Neural progenitor cell (in vitro differentiated cells): Measurements from ENCODE around the gene VWA3A. TPM values are rescaled to one million over a fixed set of nuclear protein-coding genes. Genes with fewer than 3 reads are reported as not detected.

ENCODE experiments used
- DNase-seq: peaks from one replicate; pipeline ENCODE4 v3.0.0-alpha.2; 2016; ENCODE audit warnings: low spot score
- H2AFZ ChIP-seq: fragments of 200-600 bp; sonication (generic); replicated peaks from 2 replicates; pipeline ENCODE4 v1.6.1; 2016; ENCODE audit warnings: antibody characterized with exemption
- H3F3A ChIP-seq: fragments of 200-600 bp; sonication (generic); 2 replicates; pipeline ENCODE4 v1.6.1; 2016; ENCODE audit warnings: antibody characterized with exemption, low read depth
- H3K27ac ChIP-seq: fragments of 200-600 bp; sonication (generic); 2 replicates; pipeline ENCODE4 v1.5.1; 2016; ENCODE audit warnings: mild to moderate bottlenecking
- H3K27me3 ChIP-seq: fragments of 200-600 bp; sonication (generic); 2 replicates; pipeline ENCODE4 v1.6.1; 2016; ENCODE audit warnings: mild to moderate bottlenecking, moderate library complexity
- H3K36me3 ChIP-seq: fragments of 200-600 bp; sonication (generic); 2 replicates; pipeline ENCODE4 v1.5.1; 2016
- H3K4me1 ChIP-seq: fragments of 200-600 bp; sonication (generic); 2 replicates; pipeline ENCODE4 v1.6.1; 2016; ENCODE audit warnings: mixed run types
- H3K4me2 ChIP-seq: fragments of 200-600 bp; sonication (generic); 2 replicates; pipeline ENCODE4 v1.6.1; 2016
- H3K4me3 ChIP-seq: fragments of 200-600 bp; sonication (generic); 2 replicates; pipeline ENCODE4 v1.5.1; 2016
- H3K79me2 ChIP-seq: fragments of 200-600 bp; sonication (generic); 2 replicates; pipeline ENCODE4 v1.6.1; 2016; ENCODE audit warnings: low read depth
- H3K9ac ChIP-seq: fragments of 200-600 bp; sonication (generic); 2 replicates; pipeline ENCODE4 v1.6.1; 2016
- H3K9me3 ChIP-seq: fragments of 200-600 bp; sonication (generic); 2 replicates; pipeline ENCODE4 v1.5.1; 2016; ENCODE audit warnings: low read depth
- H4K20me1 ChIP-seq: fragments of 200-600 bp; sonication (generic); 2 replicates; pipeline ENCODE4 v1.6.1; 2016; ENCODE audit warnings: low read depth
- H3K27ac Mint-ChIP-seq: 3 replicates; pipeline ENCODE4 v1.8.0; 2021; ENCODE audit warnings: mixed read lengths
- H3K27me3 Mint-ChIP-seq: 2 replicates; pipeline ENCODE4 v1.8.0; 2022; ENCODE audit warnings: low read depth, mild to moderate bottlenecking, inconsistent platforms, moderate library complexity, mixed read lengths; ENCODE audit not compliant: insufficient read depth
- H3K36me3 Mint-ChIP-seq: 3 replicates; pipeline ENCODE4 v1.8.0; 2021; ENCODE audit warnings: mixed read lengths
- H3K4me1 Mint-ChIP-seq: 3 replicates; pipeline ENCODE4 v1.8.0; 2021; ENCODE audit warnings: mixed read lengths
- H3K4me3 Mint-ChIP-seq: 3 replicates; pipeline ENCODE4 v1.8.0; 2021; ENCODE audit warnings: mild to moderate bottlenecking, moderate library complexity, mixed read lengths
- H3K9me3 Mint-ChIP-seq: 3 replicates; pipeline ENCODE4 v1.8.0; 2020; ENCODE audit warnings: mixed read lengths
- CTCF ChIP-seq: fragments of 200-600 bp; sonication (generic); IDR thresholded peaks from 2 replicates; pipeline ENCODE4 v1.5.1; 2017; ENCODE audit warnings: antibody characterized with exemption, mild to moderate bottlenecking
- EZH2 ChIP-seq: fragments of 200-600 bp; sonication (generic); IDR thresholded peaks from 2 replicates; pipeline ENCODE4 v1.6.1; 2017; ENCODE audit warnings: antibody characterized with exemption, mild to moderate bottlenecking, moderate library complexity
- EZH2phosphoT487 ChIP-seq: fragments of 200-600 bp; sonication (generic); IDR thresholded peaks from 2 replicates; pipeline ENCODE4 v1.6.1; 2017; ENCODE audit warnings: antibody characterized with exemption
- total RNA-seq: library from RNA; depleted of rRNA; stranded (reverse); fragments of >200 nt; gene quantifications from 2 replicates; pipeline ENCODE4 v1.2.3, GENCODE V29; 2015; ENCODE audit warnings: low replicate concordance

The VWA3A gene
- total RNA-seq, 1 donor from 2014 or later: 1.0 TPM

GRCh38 chr16:22052980-22053379 lies 39.4 kb upstream of the VWA3A start:
- Mint-ChIP-seq H3K27me3 (no peaks in the 10 kb centered on the region), H3K27ac (no peak overlapping the region), H3K4me3 (no peak overlapping the region), H3K9me3 (no peaks in the 10 kb centered on the region), H3K4me1 (peaks cover 4% of the 10 kb centered on the region), H3K36me3 (peaks cover 3% of the 10 kb centered on the region)
- Histone ChIP-seq H3K4me2 (no peak overlapping the region), H3K27ac (no peak overlapping the region), H3K9me3 (no peaks in the 10 kb centered on the region), H3K9ac (no peak overlapping the region), H2AFZ (no peak overlapping the region), H3K36me3 (no peaks in the 10 kb centered on the region), H4K20me1 (no peaks in the 10 kb centered on the region), H3F3A (peaks cover 4% of the 10 kb centered on the region), H3K79me2 (peaks cover 23% of the 10 kb centered on the region), H3K27me3 (no peaks in the 10 kb centered on the region), H3K4me1 (peaks cover 4% of the 10 kb centered on the region), H3K4me3 (no peak overlapping the region)
- no peak for DNase-seq
- TF ChIP-seq CTCF (no peak), EZH2 (no peak), EZH2phosphoT487 (no peak)

- Mint-ChIP-seq H3K4me1 (peaks cover 9% of the 10 kb centered on the region), H3K4me3 (no peak overlapping the region), H3K9me3 (no peaks in the 10 kb centered on the region), H3K27me3 (no peaks in the 10 kb centered on the region), H3K27ac (no peak overlapping the region), H3K36me3 (peaks cover 3% of the 10 kb centered on the region)
- Histone ChIP-seq H3K79me2 (peaks cover 22% of the 10 kb centered on the region), H3K27me3 (no peaks in the 10 kb centered on the region), H3K36me3 (no peaks in the 10 kb centered on the region), H3K9me3 (no peaks in the 10 kb centered on the region), H3K4me3 (no peak overlapping the region), H3F3A (peaks cover 10% of the 10 kb centered on the region), H2AFZ (no peak overlapping the region), H3K9ac (no peak overlapping the region), H4K20me1 (peaks cover under 1% of the 10 kb centered on the region), H3K4me2 (no peak overlapping the region), H3K27ac (no peak overlapping the region), H3K4me1 (peaks cover 12% of the 10 kb centered on the region)
- TF ChIP-seq EZH2: no peak
- no peak for TF ChIP-seq EZH2phosphoT487
- TF ChIP-seq CTCF: no peak
- DNase-seq: no peak
Measured at GRCh38 chr16:22053921-22054341, 38.4 kb upstream of the VWA3A start.

GRCh38 chr16:22054847-22055590 lies 37.3 kb upstream of the VWA3A start:
- peaks cover 12% of the 10 kb centered on the region for H3K4me1 ChIP-seq
- no peak for DNase-seq
- peaks cover 9% of the 10 kb centered on the region for H3K4me1 Mint-ChIP-seq
- peaks cover 14% of the 10 kb centered on the region for H3K79me2 ChIP-seq
- H3K27me3 Mint-ChIP-seq: no peaks in the 10 kb centered on the region
- H3K36me3 ChIP-seq: no peaks in the 10 kb centered on the region
- peaks cover 12% of the 10 kb centered on the region for H3F3A ChIP-seq
- no peaks in the 10 kb centered on the region for H3K27me3 ChIP-seq
- H4K20me1 ChIP-seq: peaks cover 6% of the 10 kb centered on the region
- no peak for TF ChIP-seq CTCF
- no peak for TF ChIP-seq EZH2phosphoT487
- no peak for TF ChIP-seq EZH2
- no peak overlapping the region for H3K27ac Mint-ChIP-seq
- no peak overlapping the region for H3K4me3 Mint-ChIP-seq
- no peaks in the 10 kb centered on the region for H3K9me3 Mint-ChIP-seq
- H3K4me3 ChIP-seq: no peak overlapping the region
- no peak overlapping the region for H3K27ac ChIP-seq
- H3K9ac ChIP-seq: no peak overlapping the region
- no peak overlapping the region for H3K4me2 ChIP-seq
- H3K9me3 ChIP-seq: no peaks in the 10 kb centered on the region
- peaks cover 3% of the 10 kb centered on the region for H3K36me3 Mint-ChIP-seq
- H2AFZ ChIP-seq: no peak overlapping the region
